OCI-LY3 (cell line): ENCODE data around the gene ROBO3.

ENCODE experiments used
- CTCF ChIP-seq: fragments of 200-600, 300-600 bp; sonication (generic); IDR thresholded peaks from 2 replicates; pipeline ENCODE4 v1.5.1; 2014; ENCODE audit warnings: antibody characterized with exemption, low read length, low read depth
- EZH2phosphoT487 ChIP-seq: fragments of 200-600 bp; shearing (Covaris generic); IDR thresholded peaks from 2 replicates; pipeline ENCODE4 v1.6.1; 2018; ENCODE audit warnings: antibody characterized with exemption, mixed run types, low read depth

- no peak for TF ChIP-seq CTCF
- no peak for TF ChIP-seq EZH2phosphoT487
Measured at GRCh38 chr11:124861670-124862069, 3.6 kb upstream of the ROBO3 start.
